BJ (cell line): Measurements from ENCODE around the gene CKB. TPM values are rescaled to one million over a fixed set of nuclear protein-coding genes. Genes with fewer than 3 reads are reported as not detected.

Experiments
- CTCF ChIA-PET: fragments of 350-600 bp; formaldehyde crosslinking; extraction: SDS; loops from one replicate; lab custom pipeline; 2021; ENCODE audit warnings: antibody characterized with exemption, inconsistent platforms; lab: Yijun Ruan, JAX
- POLR2A ChIA-PET: fragments of 300-600 bp; sonication (Branson Sonifier 250); formaldehyde crosslinking; extraction: SDS; loops from one replicate; lab custom pipeline; 2021; ENCODE audit warnings: antibody characterized with exemption; lab: Charles Lee
- DNase-seq: peaks from one replicate; pipeline ENCODE4 v3.0.0-alpha.2; 2011; ENCODE audit warnings: low read depth
- H3K27me3 ChIP-seq: 2 replicates; pipeline ENCODE4 v1.6.0; 2011; ENCODE audit warnings: low read length; ENCODE audit not compliant: control insufficient read depth, insufficient read depth
- H3K36me3 ChIP-seq: 2 replicates; pipeline ENCODE4 v1.5.1; 2011; ENCODE audit warnings: low read length; ENCODE audit not compliant: control insufficient read depth, insufficient read depth
- H3K4me3 ChIP-seq: 2 replicates; pipeline ENCODE4 v1.5.1; 2011; ENCODE audit warnings: low read depth, mild to moderate bottlenecking, control low read depth, low read length
- CTCF ChIP-seq: IDR thresholded peaks from 2 replicates; pipeline ENCODE4 v1.5.1; 2011; ENCODE audit warnings: low read depth, mild to moderate bottlenecking, control low read depth, inconsistent platforms, low read length, moderate library complexity; ENCODE audit not compliant: insufficient read depth
- polyA minus RNA-seq: library from RNA; depleted of rRNA, polyadenylated mRNA; stranded (reverse); fragments of >200 nt; gene quantifications from 2 replicates; pipeline ENCODE4 v1.2.3, GENCODE V29; 2011; rRNA and poly(A)+ RNA removed
- polyA plus RNA-seq: library from polyadenylated mRNA; depleted of rRNA; stranded (reverse); fragments of >200 nt; gene quantifications from 2 replicates; pipeline ENCODE4 v1.2.3, GENCODE V29; 2011; rRNA removed

Gene CKB
- 25.7 and 74.7 TPM in 2 replicates for polyA plus RNA-seq
- polyA minus RNA-seq, result 10.9 and 11.0 TPM in 2 replicates

- POLR2A ChIA-PET, result no interaction called here
These were observed at the start of gene CKB for GRCh38 chr14:103522649-103523574. Gene CKB (minus strand): TSS chr14:103522830. CDS start chr14:103522493, 337 bp downstream.

GRCh38 chr14:103569408-103569807 lies 46.8 kb upstream of the CKB start:
- CTCF ChIA-PET, result interaction anchor here (1.0 kb wide), 1 partner anchor 332 kb away, joined by 3 read pairs; no protein-coding TSS in a partner anchor
- DNase-seq, result no peak
- H3K27me3 ChIP-seq, result no peaks in the 10 kb centered on the region
- H3K4me3 ChIP-seq, result no peak overlapping the region
- POLR2A ChIA-PET, result no interaction called here
- TF ChIP-seq CTCF, result no peak
- H3K36me3 ChIP-seq, result peaks cover 1% of the 10 kb centered on the region; the same call in 1 of the 2 replicates

More at GRCh38 chr14:103522649-103523574, at the start of gene CKB:
- CTCF ChIA-PET, result interaction anchor here (10.1 kb wide), 1 partner anchor 24 kb away, joined by 228 read pairs; no protein-coding TSS in a partner anchor
- no peak for TF ChIP-seq CTCF
- DNase-seq, result no peak
- H3K36me3 ChIP-seq, result peaks cover 2% of the 10 kb centered on the region
- H3K4me3 ChIP-seq, result peak within 1 kb of the TSS; percentile 56
- H3K27me3 ChIP-seq, result peaks cover 1% of the 10 kb centered on the region; the same call in 1 of the 2 replicates

GRCh38 chr14:103568952-103569351 lies 46.3 kb upstream of the CKB start:
- POLR2A ChIA-PET, result no interaction called here
- DNase-seq, result no peak
- peaks cover 1% of the 10 kb centered on the region; the same call in 1 of the 2 replicates for H3K36me3 ChIP-seq
- no peaks in the 10 kb centered on the region for H3K27me3 ChIP-seq
- no peak overlapping the region for H3K4me3 ChIP-seq
- no peak for TF ChIP-seq CTCF
- CTCF ChIA-PET, result interaction anchor here (0.6 to 1.0 kb wide), 2 partner anchors 133 to 333 kb away, joined by 3 read pairs; no protein-coding TSS in a partner anchor

DNA sequence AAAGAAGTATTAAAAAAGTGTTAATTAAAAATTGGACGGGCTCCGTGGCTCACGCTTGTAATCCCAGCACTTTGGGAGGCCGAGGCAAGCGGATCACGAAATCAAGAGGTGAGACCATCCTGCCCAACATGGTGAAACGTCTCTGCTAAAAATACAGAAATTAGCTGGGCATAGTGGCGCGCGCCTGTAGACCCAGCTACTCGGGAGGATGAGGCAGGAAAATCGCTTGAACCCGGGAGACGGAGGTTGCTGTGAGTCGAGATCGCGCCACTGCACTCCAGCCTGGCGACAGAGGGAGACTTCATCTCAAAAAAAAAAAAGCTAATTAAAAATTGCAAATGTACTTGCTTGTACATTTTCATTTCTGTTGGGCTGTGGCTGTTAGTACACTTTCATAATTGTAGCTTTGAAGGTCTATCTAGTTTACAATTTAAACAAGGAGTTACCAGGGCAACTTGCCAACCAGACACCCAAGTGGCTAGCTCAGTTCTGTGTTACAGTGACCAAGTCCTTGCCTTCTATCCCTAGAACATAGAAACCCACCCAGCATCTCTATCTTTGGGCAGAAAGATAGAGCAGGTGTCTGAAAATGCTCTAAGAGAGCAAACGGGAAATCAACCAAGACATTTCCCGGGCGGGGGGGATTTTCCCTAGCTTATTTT lies 41.3 kb upstream of the CKB start:
- peak overlapping the region; percentile 94 for H3K4me3 ChIP-seq
- ChIA-PET CTCF (interaction anchor here (0.6 to 1.3 kb wide), 2 partner anchors 177 to 346 kb away, joined by 3 to 7 read pairs; no protein-coding TSS in a partner anchor), POLR2A (no interaction called here)
- no peaks in the 10 kb centered on the region for H3K27me3 ChIP-seq
- DNase-seq, result no peak
- TF ChIP-seq CTCF, result no peak
- peaks cover 7% of the 10 kb centered on the region for H3K36me3 ChIP-seq
